GM23248 (cell line): ENCODE results near the gene OR4K5. TPM values are rescaled to one million over a fixed set of nuclear protein-coding genes. Genes with fewer than 3 reads are reported as not detected.

Experiments used
- DNase-seq: peaks from one replicate; pipeline ENCODE4 v3.0.0-alpha.2; 2015
- H2AFZ ChIP-seq: fragments of 200-600 bp; sonication (generic); 2 replicates; pipeline ENCODE4 v1.6.1; 2016; ENCODE audit warnings: antibody characterized with exemption
- H3F3A ChIP-seq: fragments of 200-600 bp; sonication (generic); 2 replicates; pipeline ENCODE4 v1.6.1; 2016; ENCODE audit warnings: mild to moderate bottlenecking, antibody characterized with exemption, mixed run types; ENCODE audit not compliant: insufficient read depth
- H3K27ac ChIP-seq: fragments of 200-600 bp; sonication (generic); 2 replicates; pipeline ENCODE4 v1.5.1; 2016; ENCODE audit warnings: mild to moderate bottlenecking
- H3K27me3 ChIP-seq: fragments of 200-600 bp; sonication (generic); replicated peaks from 2 replicates; pipeline ENCODE4 v1.6.1; 2016; ENCODE audit warnings: mild to moderate bottlenecking; ENCODE audit not compliant: insufficient read depth
- H3K36me3 ChIP-seq: fragments of 200-600 bp; sonication (generic); 2 replicates; pipeline ENCODE4 v1.6.1; 2016; ENCODE audit warnings: low read depth, mild to moderate bottlenecking
- H3K4me1 ChIP-seq: fragments of 200-600 bp; sonication (generic); 2 replicates; pipeline ENCODE4 v1.6.1; 2016; ENCODE audit warnings: mild to moderate bottlenecking; ENCODE audit not compliant: insufficient read depth
- H3K4me2 ChIP-seq: fragments of 200-600 bp; sonication (generic); one replicate; pipeline ENCODE4 v1.6.1; 2016; ENCODE audit warnings: mild to moderate bottlenecking; ENCODE audit not compliant: unreplicated experiment
- H3K4me3 ChIP-seq: fragments of 200-600 bp; sonication (generic); 2 replicates; pipeline ENCODE4 v1.5.1; 2016; ENCODE audit warnings: mild to moderate bottlenecking
- H3K79me2 ChIP-seq: fragments of 200-600 bp; sonication (generic); 2 replicates; pipeline ENCODE4 v1.6.1; 2016; ENCODE audit warnings: mild to moderate bottlenecking; ENCODE audit not compliant: insufficient read depth
- H3K9ac ChIP-seq: fragments of 200-600 bp; sonication (generic); 2 replicates; pipeline ENCODE4 v1.6.1; 2016; ENCODE audit warnings: mild to moderate bottlenecking
- H3K9me2 ChIP-seq: fragments of 200-600 bp; sonication (generic); 2 replicates; pipeline ENCODE4 v1.6.1; 2016; ENCODE audit warnings: mixed run types, mild to moderate bottlenecking, moderate library complexity; ENCODE audit not compliant: insufficient read depth
- H3K9me3 ChIP-seq: fragments of 200-600 bp; sonication (generic); one replicate; pipeline ENCODE4 v1.6.1; 2017; ENCODE audit warnings: low read depth
- H4K20me1 ChIP-seq: fragments of 200-600 bp; sonication (generic); 2 replicates; pipeline ENCODE4 v1.6.0; 2016; ENCODE audit not compliant: insufficient read depth
- EZH2 ChIP-seq: fragments of 200-600 bp; sonication (generic); IDR thresholded peaks from 2 replicates; pipeline ENCODE4 v1.6.1; 2018; ENCODE audit warnings: antibody characterized with exemption, mild to moderate bottlenecking; ENCODE audit not compliant: insufficient read depth, poor library complexity, severe bottlenecking
- EZH2phosphoT487 ChIP-seq: fragments of 200-600 bp; sonication (generic); IDR thresholded peaks from 2 replicates; pipeline ENCODE4 v1.6.1; 2018; ENCODE audit warnings: antibody characterized with exemption, moderate library complexity, mild to moderate bottlenecking, low read depth; ENCODE audit not compliant: insufficient read depth
- whole genome bisulfite sequencing, 2 experiments: methylation state at CpG; one replicate each; pipeline ENCODE4 v1.1.6; 2015 to 2017; ENCODE audit warnings: low lambda C conversion rate in 2 of 2, low coverage in 1 of 2; ENCODE audit errors: missing lambda C conversion rate in 2 of 2; 5-methylcytosine and 5-hydroxymethylcytosine counted together
- in situ Hi-C: fragments of 300-500 bp; cut with MboI; formaldehyde crosslinking; loops from 2 replicates; pipeline ENCODE4 v1.15.0; 2020
- polyA plus RNA-seq: library from polyadenylated mRNA; unstranded; fragments of >200 nt; fragmentation: Nextera tagmentation; extraction: Ambion mirVana; gene quantifications from 2 replicates; pipeline ENCODE4 v1.2.1, GENCODE V29; 2016
- total RNA-seq: library from RNA; depleted of rRNA; stranded (reverse); fragments of >200 nt; shearing (Covaris generic); gene quantifications from 2 replicates; pipeline ENCODE4 v1.2.3, GENCODE V29; 2014

OR4K5 gene
- total and polyA plus RNA-seq, 2 experiments from 2014 or later, result not detected

DNA sequence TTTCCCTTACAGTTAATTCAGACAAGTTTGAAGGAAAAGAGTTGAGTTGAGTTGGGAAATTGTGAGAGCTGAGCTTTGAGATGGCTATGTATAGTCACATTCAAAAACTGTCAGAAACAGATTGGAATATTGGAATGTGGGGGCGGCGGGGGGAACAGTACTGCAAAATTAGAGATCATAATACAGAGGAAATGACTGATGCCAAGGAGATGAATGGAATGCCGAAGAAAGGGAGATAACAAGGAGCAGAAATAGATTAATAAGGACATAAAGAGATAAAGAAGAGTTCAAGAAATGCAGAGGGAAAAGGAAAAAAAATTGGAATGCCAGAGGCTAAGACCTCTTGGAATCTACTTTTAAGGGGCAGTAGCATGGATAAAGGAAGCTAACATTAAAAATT lies 3.2 kb upstream of the OR4K5 start:
- Histone ChIP-seq H3K27ac (no peak overlapping the region), H3K4me1 (no peaks in the 10 kb centered on the region), H3K4me2 (no peak overlapping the region), H3K9ac (no peak overlapping the region), H3K9me3 (no peaks in the 10 kb centered on the region), H3K36me3 (no peaks in the 10 kb centered on the region), H3K27me3 (no peaks in the 10 kb centered on the region), H3K4me3 (no peak overlapping the region), H4K20me1 (no peaks in the 10 kb centered on the region), H3K79me2 (no peaks in the 10 kb centered on the region), H3K9me2 (no peaks in the 10 kb centered on the region), H3F3A (no peaks in the 10 kb centered on the region), H2AFZ (no peak overlapping the region)
- in situ Hi-C loops, result no loop called here
- DNase-seq, result no peak
- 16 to 39% methylated on average over 3 of the region's 3 CpGs for WGBS, 2 experiments
- no peak for TF ChIP-seq EZH2phosphoT487
- TF ChIP-seq EZH2, result no peak

DNA sequence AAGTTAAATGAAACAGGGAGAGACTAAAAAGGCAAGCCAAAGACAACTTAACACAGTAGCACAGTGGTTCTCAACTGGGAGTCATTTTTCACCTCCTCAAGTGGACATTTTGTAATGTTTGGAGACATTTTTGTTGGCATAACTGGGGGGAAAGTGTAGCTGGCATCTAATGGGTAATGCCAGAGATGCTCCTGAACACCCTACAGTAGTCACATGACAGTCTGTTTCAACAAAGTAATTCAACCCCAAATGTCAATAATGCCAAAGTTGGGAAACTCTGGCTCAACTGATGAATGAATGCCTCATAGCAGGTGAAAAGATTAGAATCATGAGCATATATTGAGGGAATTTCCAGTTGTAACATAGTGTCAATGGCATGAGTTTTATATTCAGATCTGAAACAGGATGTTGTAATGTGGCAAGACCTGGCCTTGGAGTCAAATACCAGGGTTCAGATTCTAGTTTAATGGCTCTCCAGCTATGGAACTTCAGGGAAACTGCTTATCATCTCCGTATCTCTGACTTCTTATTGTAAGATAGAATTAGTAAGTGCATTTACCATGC lies 2.4 kb upstream of the OR4K5 start:
- no peak overlapping the region for H3K4me2 ChIP-seq
- H4K20me1 ChIP-seq, result no peaks in the 10 kb centered on the region
- H3K9ac ChIP-seq, result no peak overlapping the region
- H3K36me3 ChIP-seq, result no peaks in the 10 kb centered on the region
- TF ChIP-seq EZH2phosphoT487, result no peak
- TF ChIP-seq EZH2, result no peak
- in situ Hi-C loops, result no loop called here
- no peaks in the 10 kb centered on the region for H3K9me2 ChIP-seq
- no peak overlapping the region for H3K4me3 ChIP-seq
- H3K9me3 ChIP-seq, result no peaks in the 10 kb centered on the region
- H3K79me2 ChIP-seq, result no peaks in the 10 kb centered on the region
- H3K27ac ChIP-seq, result no peak overlapping the region
- no peak overlapping the region for H2AFZ ChIP-seq
- no peak for DNase-seq
- H3K4me1 ChIP-seq, result no peaks in the 10 kb centered on the region
- 19 to 24% methylated on average over 1 of the region's 1 CpG for WGBS, 2 experiments
- no peaks in the 10 kb centered on the region for H3F3A ChIP-seq
- no peaks in the 10 kb centered on the region for H3K27me3 ChIP-seq

DNA sequence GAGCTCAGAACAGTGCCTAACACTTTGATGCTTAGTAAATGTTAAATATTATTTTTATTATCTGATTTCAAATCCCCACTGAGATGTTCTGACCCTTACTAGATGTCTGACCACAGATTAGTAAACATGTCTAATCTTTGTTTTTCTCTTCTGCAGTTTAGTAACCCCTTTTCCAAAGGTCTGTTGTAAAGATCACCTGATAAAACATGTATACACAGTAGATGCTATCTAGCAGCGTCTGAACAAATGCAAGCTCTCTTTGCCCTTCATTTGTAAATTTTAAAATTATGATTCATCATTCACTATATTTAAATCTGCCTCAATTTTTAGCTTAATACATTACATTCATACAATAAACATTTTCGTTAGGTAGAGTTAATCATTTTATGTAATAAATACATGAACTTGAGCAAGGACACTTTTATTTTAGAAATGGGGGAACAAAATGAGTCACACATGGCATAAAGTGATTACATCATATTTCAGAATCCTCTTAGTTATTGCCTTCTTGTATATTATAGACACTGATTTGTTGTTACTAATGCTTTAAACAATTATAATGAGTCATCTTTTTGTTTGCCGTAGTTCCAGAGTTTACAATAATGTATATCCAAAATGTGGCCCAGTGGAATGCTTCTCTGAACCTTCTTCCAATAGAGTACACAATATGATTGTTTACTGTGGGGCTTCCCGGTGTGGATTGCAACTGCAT lies 1.7 kb upstream of the OR4K5 start:
- no peaks in the 10 kb centered on the region for H3F3A ChIP-seq
- H3K4me1 ChIP-seq, result no peaks in the 10 kb centered on the region
- H3K27ac ChIP-seq, result no peak overlapping the region
- TF ChIP-seq EZH2phosphoT487, result no peak
- TF ChIP-seq EZH2, result no peak
- H3K79me2 ChIP-seq, result no peaks in the 10 kb centered on the region
- DNase-seq, result no peak
- no peaks in the 10 kb centered on the region for H3K36me3 ChIP-seq
- H3K4me2 ChIP-seq, result no peak overlapping the region
- no peak overlapping the region for H2AFZ ChIP-seq
- no peaks in the 10 kb centered on the region for H4K20me1 ChIP-seq
- H3K4me3 ChIP-seq, result no peak overlapping the region
- H3K9me3 ChIP-seq, result no peaks in the 10 kb centered on the region
- H3K9ac ChIP-seq, result no peak overlapping the region
- in situ Hi-C loops, result no loop called here
- WGBS, 2 experiments, result 12 to 16% methylated on average over 4 of the region's 4 CpGs
- H3K9me2 ChIP-seq, result no peaks in the 10 kb centered on the region
- no peaks in the 10 kb centered on the region for H3K27me3 ChIP-seq

DNA sequence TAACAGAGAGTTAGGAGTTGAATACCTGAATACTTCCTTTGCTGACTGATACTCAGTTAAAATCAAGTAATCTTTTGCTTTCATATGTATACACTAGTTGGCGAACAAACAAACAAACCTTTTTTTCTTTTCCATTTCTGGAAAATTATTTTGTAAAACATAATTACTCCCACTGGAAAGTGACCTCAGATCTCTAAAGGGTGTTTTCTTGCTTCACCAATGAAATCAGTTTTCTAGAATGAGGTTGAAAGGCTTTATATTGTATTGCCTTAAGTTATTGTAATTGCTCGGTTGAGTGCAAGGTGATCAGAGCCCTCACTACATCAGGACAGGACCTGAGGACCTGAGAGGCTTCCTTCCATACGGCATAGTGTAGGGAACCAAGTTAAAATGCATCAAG lies 10.2 kb downstream of the OR4K5 start, which contains the start of gene OR4K1:
OR4K1 (plus strand) TSS at position 301 of the 400 bp plus-strand sequence. CDS start 4,750 bp downstream, outside the sequence.
- no peaks in the 10 kb centered on the region for H3K4me1 ChIP-seq
- in situ Hi-C loops, result no loop called here
- H3K9ac ChIP-seq, result no peak within 1 kb of the TSS
- H4K20me1 ChIP-seq, result no peaks in the 10 kb centered on the region
- no peaks in the 10 kb centered on the region for H3F3A ChIP-seq
- H3K27me3 ChIP-seq, result no peaks in the 10 kb centered on the region
- TF ChIP-seq EZH2phosphoT487 (no peak), EZH2 (no peak)
- no peak within 1 kb of the TSS for H3K27ac ChIP-seq
- 10 to 14% methylated on average over 3 of the region's 3 CpGs for WGBS, 2 experiments
- no peaks in the 10 kb centered on the region for H3K79me2 ChIP-seq
- H3K9me2 ChIP-seq, result no peaks in the 10 kb centered on the region
- H2AFZ ChIP-seq, result no peak within 1 kb of the TSS
- no peak for DNase-seq
- no peaks in the 10 kb centered on the region for H3K36me3 ChIP-seq
- no peaks in the 10 kb centered on the region for H3K9me3 ChIP-seq
- H3K4me2 ChIP-seq, result no peak within 1 kb of the TSS
- H3K4me3 ChIP-seq, result no peak within 1 kb of the TSS

DNA sequence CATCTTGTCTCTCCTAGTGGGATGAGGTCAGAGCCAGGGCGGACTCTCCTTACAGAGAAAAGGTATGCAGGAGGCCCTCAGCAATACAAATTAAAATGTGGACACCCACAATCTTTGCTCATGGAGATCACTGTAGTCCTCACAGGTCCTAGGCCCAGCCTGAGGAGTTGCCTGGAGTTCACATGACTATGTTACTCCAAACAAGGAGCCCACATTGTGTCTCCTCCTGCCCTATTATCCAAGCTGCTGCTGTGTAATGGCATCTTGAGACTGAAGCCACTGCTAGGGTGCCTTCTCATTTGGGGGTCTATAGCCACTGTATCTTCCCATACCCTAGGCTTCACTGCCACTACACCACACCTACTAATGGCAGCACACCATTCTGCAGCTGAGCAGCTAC lies 21.3 kb downstream of the OR4K5 start:
- no peaks in the 10 kb centered on the region for H3F3A ChIP-seq
- TF ChIP-seq EZH2phosphoT487 (no peak), EZH2 (no peak)
- no peak overlapping the region for H3K4me2 ChIP-seq
- H3K9me2 ChIP-seq, result no peaks in the 10 kb centered on the region
- H3K4me1 ChIP-seq, result no peaks in the 10 kb centered on the region
- no peak overlapping the region for H2AFZ ChIP-seq
- no peaks in the 10 kb centered on the region for H3K36me3 ChIP-seq
- no peaks in the 10 kb centered on the region for H3K27me3 ChIP-seq
- DNase-seq, result no peak
- 10% methylated on average over 1 of the region's 1 CpG for WGBS, 2 experiments
- H3K9me3 ChIP-seq, result no peaks in the 10 kb centered on the region
- no peak overlapping the region for H3K4me3 ChIP-seq
- in situ Hi-C loops, result no loop called here
- no peak overlapping the region for H3K27ac ChIP-seq
- no peaks in the 10 kb centered on the region for H4K20me1 ChIP-seq
- H3K79me2 ChIP-seq, result no peaks in the 10 kb centered on the region
- no peak overlapping the region for H3K9ac ChIP-seq
